NCI-H2171 treated with DMSO at 0.1 percent for 48 hours (cell line): ENCODE data around the gene SCN9A.
"Not testable (repeated sequence)": the region's sequence is repeated elsewhere in the genome, so short reads cannot be mapped to it uniquely, and the experiment has no call there.

Experiments used
- DNase-seq: peaks from one replicate; lab custom pipeline; 2025; lab: John Stamatoyannopoulos, UW

The SCN9A gene

DNA sequence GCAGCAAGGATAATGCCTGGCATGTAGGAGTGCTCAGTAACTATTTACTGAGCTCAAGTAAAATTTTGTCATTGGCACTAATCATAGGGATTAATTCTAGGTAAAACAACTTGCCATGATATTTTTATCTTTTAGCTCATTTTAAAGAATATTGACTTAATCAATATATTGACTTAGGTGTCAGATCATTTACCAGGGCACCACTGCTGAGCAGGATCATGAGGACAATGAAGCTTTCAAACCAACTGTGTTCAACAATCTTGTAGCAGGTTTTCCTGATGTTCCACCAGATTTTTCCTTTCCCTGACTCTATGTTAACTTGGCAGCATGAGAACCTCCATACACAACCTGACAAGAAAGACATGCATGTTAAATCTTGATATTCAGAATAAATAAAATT lies 133.4 kb downstream of the SCN9A start:
- no peak for DNase-seq

DNA sequence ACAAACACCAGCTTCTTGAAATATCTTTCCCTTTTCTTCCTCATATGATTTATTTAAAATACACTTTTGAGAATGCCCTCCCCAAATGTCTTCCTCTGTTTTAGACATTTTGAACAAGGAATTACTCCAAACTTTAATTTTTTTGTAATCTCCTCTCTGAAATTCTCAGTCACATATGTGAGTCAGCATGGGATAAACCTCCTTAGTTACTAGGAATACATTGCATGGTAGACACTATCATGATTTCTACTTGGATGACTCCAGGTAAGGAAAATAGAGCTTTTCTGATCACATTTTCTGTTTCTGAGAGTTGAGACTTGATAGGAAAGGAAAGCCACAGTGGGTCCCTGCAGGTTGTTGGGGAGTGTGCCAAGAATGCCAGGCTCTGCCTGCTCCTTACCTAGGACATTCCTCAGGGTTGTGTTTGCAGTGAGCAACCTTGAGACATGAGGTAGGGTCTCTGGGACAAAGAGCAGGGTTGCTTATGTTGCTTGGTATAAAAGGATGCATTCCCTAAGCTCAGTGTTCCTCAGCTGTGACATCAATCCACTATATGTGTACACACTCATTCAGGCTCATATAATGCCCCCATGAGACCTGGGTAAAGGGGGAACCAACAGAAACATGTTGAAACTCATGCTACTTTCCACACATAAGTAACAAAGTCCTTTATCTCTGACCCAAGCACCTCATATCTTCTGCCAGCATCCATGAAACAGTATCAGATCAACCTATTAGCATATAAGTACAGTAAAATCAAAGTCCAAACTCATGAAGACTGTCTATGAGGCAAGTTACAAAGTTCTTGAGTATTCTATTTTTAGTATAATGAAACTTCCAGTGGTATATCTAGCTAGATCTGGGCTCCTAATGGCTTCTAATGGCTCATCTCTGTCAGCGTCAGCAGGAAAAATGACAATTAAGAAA lies 135.1 kb downstream of the SCN9A start:
- no peak for DNase-seq

DNA sequence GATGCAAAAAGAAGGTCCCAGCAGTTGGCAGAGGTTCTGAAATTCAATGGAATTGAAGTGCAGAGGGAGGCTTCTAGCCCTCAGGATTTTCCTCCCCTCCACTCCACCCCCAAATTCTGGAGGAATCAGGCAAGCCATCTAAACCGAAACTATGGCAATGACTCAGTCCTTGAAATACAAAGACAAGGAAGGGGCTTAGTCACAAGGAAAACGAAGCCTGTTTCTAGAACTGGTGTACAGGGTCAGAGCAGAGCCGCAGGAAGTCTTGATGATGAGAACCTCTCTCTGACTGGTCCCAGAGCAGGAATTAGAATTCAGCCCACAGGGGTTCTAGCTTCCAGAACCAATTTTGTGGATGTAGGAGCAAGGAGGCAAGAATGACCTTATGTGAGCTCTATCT lies 136.2 kb downstream of the SCN9A start:
- DNase-seq = no peak

DNA sequence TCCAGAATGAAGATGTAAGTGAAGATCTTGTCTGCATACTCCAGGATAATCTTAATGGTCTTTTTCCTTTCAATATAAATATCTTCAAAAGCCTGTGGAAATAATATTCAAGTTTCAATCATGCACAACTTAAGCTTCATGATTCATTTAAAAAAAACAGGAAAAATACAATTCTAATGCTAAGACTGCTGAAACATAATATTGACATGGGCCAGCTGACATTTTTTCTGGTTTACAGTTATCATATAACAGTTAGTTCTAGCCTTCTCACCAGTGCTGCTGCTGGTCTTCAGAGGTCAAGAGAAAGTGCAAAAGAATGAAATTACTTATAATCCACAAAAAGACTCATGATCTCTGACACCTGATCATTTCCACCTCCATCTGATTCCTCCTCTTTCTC lies 137.6 kb downstream of the SCN9A start:
- no peak for DNase-seq

DNA sequence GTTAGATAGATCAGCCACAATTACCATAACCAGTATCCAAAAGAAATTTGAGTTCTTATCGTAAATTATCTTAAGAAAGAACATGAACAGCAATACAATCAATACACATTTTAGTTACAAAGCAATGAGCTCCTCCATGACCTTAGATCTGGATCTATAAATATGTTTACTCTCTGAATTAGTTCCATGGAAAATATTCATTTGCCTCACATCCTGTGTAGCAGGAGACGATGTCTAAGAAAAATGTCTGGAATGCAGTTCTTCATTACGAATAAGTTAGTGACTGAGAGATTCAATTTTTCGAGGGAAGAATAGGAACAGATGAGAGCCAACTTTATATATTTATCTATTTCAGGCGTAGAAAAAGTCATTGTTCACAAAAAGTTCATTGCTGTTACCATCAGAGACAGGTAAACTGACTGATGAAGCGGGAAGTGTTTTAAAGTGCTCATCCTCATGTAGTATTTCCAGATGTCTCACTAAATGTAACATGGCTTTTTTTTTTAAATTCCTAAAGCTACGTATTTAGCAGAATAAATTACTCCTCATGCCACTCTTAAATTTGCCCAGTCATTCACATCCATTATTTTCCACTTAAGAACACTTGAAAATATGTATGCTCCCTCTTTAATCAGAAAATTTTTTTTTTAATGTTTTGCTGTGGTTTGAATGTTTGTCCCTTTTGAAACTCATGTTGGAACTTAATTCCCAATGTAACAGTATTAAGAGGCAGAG lies 141.5 kb downstream of the SCN9A start:
- no peak for DNase-seq

DNA sequence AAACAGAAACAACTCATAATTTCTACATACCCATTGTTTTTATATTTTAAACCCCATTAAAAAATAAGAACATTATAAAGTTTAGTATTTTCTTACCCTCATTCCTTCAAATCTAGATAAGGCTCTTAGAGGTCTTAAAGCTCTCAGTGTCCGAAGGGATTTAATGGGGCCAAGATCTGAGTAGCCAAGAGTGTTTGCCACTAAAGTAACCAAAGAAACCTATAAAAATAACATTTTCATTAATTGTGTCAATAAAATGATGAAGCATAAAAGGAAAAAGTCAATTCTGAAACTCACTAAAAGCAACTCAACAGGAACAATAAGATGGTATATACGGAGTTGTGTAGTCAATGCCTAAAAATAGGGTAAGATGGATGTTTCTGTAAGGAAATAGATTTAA lies 142.5 kb downstream of the SCN9A start:
- no peak for DNase-seq

DNA sequence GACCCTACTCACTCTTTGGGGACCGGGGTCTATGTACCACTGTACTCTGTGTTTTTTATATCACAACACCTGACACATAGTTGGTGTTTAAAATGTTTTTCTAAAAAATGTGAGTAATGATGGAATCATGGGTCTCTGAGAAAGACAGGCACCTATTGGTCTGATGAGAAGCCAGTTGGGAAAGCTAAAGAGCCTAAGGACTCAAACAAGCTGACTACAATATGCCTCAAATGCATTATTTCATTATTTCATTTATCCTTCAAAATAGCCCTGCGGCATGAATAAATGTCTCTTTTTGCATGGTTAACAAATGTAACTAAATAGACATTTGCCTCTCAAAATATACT lies 145.0 kb downstream of the SCN9A start:
- no peak for DNase-seq

DNA sequence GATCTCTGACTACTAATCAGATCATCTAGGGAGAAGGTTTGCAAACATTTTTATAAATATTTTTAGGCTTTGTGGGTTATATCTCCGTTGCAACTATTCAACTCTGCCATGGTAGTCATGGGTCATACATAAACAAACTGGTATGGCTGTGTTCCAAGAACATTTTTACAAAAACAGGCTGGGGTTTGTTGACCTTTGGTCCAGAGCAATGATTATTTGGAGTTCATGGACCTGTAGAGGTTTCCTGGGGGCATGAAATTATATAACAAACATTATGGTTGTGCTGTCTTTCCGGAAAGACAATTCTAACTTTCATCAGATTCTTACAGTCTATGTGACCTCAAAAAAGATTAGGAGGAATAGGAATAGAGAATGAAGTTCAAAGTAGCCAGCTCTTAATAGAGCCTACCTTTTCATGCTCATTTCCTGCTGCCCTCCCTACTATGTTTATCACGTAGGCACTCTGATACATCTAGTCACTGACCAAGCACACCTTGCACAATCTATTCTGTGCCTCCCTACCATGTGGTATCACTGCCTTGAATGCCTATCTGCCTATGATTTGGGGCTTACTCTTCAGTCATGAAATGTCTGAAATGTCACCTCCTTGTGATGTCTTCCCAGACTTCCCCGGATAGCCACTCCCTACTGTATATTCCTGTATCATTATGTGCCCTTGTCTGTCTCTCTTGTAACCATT lies 145.6 kb downstream of the SCN9A start:
- no peak for DNase-seq

DNA sequence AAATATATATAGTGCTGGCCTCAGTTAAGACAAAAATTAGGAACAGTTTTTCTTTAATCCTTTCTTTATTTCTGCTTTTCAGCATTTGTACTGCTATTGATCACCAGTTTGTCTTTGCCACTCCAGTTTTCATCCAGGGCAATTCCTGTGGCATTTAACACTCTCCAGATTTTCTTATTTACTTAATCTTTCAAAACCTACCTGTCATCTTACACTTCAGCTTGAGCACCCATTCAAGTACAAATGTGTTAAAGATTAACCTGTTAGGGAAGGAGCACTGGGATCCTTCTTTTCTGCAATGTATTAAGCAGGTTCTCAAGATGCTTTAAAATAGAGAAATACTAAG lies 146.1 kb downstream of the SCN9A start:
- DNase-seq = no peak

DNA sequence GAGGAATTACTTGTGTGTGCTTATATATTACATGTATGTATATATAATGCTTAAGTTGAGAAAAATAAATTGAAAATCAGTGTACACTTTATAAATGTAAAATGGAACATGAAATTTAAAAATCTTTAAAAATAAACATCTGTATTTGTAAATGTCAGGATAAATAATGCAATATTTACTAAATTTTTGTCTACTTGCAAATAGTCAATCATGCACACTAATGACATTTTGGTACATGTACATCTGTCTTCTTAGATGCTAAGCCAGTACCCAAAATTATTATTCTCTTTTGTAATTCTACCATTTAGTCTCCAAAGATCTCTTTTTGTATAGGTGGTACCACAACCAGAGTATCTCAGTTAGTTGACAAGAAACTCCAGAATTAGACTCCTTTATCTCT lies 151.5 kb downstream of the SCN9A start:
- DNase-seq = no peak

DNA sequence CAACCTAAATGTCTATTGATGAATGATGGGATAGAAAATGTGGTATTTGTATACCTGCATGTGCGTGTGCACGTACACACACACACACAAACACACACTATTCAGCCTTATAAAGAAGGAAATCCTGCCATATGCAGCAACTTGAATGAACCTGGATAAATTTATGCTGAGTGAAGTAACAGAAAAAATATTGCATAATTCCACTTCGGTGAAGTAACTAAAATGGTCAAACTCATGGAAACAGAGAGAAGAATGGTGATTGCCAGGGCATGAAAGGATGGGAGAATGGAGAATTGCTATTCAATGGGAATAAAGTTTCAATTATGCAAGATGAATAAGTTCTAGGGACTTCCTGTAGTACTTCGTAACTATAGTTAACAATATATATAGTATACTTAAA lies 152.4 kb downstream of the SCN9A start:
- no peak for DNase-seq

DNA sequence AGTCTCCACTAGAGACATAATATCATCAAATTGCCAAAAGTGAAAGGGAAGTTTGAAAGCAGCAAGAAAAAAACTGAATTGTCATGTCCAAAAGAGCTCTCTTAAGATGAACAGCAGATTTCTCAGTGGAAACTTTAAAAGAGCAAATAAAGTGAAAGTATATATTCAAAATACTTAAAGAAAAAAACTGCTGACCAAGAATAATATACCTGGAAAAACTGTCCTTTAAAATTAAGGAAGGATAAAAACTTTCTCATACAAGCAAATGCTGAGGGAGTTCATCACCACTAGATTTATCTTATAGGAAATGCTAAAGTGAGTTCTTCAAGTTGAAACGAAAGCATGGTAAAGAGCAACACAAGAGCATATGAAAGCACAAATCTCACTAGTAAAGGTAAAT lies 164.7 kb downstream of the SCN9A start:
- no peak for DNase-seq

DNA sequence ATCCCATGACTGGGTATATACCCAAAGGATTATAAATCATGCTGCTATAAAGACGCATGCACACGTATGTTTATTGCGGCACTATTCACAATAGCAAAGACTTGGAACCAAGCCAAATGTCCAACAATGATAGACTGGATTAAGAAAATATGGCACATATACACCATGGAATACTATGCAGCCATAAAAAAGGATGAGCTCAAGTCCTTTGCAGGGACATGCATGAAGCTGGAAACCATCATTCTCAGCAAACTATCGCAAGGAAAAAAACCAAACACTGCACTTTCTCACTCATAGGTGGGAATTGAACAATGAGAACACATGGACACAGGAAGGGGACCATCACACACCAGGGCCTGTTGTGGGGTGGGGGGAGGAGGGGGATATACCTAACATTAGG lies 165.8 kb downstream of the SCN9A start:
- DNase-seq = not testable (repeated sequence)

DNA sequence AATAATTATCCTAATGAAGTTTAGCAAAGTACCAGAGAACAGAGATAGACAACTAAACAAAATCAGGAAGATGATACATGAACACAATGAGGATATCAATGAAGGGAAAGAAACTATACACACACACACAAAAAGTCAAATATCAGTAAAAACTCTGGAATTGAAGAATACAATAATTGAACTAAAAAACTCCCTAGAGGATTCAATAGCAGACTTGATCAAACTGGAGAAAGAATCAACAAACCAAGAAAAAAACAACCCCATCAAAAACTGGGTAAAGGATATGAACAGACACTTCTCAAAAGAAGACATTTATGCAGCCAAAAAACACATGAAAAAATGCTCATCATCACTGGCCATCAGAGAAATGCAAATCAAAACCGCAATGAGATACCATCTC lies 166.4 kb downstream of the SCN9A start:
- not testable (repeated sequence) for DNase-seq

DNA sequence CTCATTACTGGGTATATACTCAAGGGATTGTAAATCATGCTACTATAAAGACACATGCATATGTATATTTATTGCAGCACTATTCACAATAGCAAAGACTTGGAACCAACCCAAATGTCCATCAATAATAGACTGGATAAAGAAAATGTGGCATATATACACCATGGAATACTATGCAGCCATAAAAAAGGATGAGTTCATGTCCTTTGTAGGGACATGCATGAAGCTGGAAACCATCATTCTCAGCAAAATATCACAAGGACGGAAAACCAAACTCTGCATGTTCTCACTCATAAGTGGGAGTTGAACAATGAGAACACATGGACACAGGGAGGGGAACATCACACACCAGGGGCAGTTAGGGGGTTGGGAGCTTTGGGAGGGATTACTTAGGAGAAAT lies 169.6 kb downstream of the SCN9A start:
- not testable (repeated sequence) for DNase-seq

DNA sequence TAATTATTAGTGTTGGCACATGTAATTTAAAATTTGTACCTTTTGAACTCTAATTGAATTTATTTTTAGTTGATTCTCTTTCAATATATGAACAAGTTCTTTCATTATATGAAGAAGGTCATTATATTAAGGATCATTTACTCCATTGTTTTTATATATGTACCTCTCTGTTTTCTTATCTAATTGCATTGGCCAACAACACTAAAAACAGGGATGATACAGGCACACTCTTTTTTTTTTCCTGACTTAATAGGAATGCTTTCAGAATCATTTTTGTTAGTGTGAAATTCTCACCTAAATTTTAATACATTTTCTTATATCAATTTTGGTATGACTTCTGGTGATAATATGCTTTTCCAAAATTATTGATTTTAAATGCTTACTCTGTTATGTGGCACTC lies 173.0 kb downstream of the SCN9A start:
- no peak for DNase-seq

DNA sequence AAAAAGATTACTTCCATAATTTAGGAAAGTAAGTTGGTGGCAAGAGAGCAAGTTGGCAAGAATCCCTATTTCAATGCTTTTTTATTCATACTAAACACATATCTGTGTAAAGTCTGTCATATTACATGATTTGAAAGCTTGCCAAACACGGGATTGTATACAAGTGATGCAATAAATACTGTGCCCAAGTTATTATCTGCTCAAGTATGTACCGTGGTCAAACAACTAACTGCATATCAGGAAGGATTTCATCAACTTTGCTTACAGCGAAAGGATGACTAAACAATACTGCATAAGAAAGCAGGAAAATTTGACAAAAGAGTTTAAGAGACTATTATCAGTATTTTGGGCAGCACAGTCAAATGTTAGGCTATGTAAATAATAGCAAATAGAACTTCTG lies 178.3 kb downstream of the SCN9A start:
- no peak for DNase-seq

DNA sequence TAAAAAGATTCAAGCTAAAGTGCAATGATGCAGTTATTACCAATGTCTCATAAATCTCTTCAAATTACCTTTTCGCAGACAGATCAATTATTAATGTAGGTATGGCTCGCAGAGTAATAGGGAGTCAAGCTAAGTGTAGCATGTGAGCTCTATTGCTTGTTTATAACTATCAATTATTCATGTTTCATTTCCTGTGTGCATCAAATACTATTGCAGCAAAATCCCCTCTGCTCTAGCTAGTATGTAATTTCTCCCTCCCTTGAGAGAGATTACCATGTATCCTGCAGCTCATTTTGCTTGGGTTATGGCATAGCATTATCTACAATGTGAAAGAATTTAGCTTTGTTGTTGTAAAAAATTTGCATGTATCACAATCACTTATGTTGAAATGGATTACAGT lies 182.3 kb downstream of the SCN9A start:
- DNase-seq = no peak

DNA sequence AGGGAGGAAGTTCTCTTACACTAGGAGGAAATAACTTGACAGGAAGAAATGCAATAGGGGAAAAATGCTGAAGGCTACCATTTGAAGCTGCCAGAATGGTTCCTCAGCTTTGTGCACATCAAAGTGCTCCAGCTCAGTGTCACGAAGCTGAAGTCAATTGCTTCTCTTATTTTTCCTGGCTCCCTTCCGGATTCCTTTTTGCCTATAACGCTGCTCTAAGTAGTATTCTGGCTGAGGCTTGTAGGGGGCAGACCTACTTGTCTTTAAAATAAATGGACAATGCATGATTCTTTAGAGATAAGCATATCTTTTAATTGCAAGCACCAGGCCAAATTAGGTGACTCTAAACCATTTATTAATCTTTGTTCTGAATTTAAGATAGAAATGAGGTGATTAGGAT lies 187.7 kb downstream of the SCN9A start:
- no peak for DNase-seq

DNA sequence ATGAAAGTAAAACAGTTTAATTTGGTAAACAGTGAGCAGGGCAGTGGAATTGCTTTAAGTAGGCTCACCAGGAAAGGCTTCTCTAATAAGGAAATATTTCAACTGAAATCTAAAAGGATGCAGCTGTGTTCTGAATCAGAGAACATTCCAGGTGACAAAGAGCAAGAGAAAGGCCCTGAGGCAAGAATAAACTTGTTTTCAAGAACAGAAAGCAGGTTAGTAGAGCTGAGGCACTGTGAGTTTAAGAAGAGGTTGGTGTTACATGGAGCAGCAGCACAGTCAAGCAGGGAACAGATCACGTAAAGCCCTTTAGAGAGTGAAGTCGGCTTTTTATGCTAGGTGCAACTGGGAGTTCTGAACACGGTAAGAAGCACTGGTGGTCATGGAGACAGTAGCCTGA lies 191.0 kb downstream of the SCN9A start:
- DNase-seq = no peak

DNA sequence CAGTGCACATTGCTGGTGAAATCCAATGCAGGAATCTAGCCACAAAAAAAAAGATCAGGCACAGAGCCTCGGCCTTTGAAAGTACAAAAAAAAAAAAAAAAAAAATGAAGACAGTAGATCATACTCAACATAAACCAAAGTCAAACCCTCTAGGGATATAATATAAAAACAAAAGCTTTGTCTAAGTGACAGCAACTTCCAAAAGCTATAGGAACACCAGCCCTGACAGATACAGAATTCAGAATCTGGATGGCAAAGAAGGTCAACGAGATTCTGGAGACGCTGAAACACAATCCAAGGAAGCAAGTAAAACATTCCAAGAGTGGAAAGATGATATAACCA lies 194.0 kb downstream of the SCN9A start:
- DNase-seq = no peak

DNA sequence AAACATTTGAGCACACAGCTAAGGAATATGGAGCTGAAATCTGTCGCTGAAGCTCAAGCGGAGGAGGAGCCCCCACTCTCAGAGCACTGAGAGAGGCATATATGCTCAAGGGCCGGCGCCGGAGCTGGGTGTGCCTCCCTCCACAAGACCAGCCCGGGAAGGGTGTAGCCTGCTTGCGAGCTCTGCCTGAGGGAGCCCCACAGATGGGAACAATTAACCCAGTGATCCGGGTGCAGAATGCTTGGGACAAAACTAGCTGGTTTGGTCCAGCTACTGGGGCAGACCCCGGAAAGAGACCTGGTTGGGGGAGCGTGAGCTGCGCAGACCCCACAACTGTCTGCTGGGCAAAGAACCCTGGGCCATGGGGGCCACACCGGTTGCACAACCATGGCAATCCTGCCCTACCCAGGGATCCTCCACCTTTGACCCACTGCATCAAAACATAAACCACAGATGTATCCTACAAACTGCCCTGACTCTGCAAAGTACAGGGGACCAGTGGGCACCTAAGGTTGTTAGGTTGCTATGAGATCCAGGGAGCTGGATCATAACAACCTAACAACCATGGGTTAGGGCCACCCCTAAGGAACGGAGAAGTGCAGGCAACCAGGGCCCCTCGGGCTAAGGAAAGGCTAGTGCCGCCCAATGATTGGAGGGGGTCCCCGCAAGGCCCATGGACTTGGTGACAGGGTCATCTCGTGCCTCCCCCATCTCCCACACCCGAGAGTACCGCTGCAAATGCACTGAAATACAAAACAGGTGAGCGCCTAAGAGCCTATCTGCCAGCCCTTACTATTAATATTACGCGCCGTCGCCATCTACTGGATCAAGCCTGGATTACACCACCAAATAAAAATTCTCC lies 194.6 kb downstream of the SCN9A start:
- DNase-seq = peak; percentile 76
